Hematopoietic multipotent progenitor cell treated with erythropoietin and hydrocortisone succinate and interleukin-3 and kit ligand, for 8 days (in vitro differentiated cells): ENCODE data around the gene SLC6A5.
"Not testable (repeated sequence)": the region's sequence is repeated elsewhere in the genome, so short reads cannot be mapped to it uniquely, and the experiment has no call there.

ENCODE experiments used
- DNase-seq: peaks from one replicate; pipeline ENCODE4 v3.0.0-alpha.2; 2015

SLC6A5 gene

DNA sequence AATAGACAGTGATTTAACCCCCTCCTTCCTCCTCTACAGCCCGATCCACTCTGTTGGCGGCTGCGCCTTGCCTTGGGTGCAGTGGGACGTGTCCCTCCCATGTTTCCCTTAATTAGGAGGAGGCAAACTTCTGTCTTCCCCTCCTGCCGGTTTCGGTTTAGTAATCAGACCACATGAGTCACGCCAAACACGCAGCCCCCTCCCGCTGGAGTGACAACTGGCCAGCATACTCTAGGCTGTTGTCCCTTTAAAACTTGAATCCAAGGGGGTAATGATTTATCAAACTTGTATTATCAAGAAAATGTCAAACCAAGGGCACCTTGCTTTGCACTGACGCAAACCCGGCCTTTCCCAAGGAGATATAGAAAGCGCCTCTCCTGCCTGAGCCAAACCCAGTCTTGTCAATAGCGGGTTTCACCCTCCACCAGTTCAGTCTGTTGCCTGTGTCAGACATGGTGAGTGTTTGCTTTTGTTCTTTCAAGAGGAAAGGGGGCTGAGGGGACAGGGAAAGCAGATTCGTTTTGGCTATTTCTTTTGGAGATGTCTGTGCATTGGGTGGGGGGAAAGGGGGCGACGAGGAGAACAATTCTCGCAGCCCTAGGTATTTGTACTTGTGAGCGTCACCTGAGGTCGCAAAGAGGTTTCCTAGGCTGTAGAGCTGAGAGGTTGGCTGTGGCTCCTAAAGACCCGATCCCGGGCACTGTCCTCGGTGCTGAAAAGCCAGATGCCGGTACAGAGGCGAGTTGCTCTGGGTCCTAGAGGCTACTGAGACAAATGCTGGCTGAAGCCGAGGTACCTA lies at the start of gene SLC6A5:
TSS of gene SLC6A5 (plus strand) at position 388 of the 799 bp plus-strand sequence. CDS start at position 453, 65 bp downstream.
- peak; percentile 70 for DNase-seq

DNA sequence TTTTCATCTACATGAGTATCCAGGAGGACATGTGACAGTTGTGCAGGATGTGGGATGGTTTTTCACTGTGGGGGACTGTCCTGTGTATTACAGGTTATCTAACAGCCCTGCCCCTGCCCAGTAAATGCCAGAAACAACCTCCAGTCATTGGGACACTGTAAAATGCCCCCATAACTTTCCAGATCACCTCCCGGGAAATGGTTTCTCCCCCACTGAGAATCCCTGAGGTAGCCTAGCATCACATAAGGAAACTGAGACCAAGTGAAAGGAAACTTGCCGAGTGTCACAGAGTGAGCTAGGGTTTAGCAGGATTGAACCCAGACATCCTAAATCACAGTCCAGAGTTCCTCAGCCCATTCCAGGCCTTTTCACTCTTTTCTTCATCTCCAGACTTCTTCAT lies 48.3 kb upstream of the SLC6A5 start:
- no peak for DNase-seq

DNA sequence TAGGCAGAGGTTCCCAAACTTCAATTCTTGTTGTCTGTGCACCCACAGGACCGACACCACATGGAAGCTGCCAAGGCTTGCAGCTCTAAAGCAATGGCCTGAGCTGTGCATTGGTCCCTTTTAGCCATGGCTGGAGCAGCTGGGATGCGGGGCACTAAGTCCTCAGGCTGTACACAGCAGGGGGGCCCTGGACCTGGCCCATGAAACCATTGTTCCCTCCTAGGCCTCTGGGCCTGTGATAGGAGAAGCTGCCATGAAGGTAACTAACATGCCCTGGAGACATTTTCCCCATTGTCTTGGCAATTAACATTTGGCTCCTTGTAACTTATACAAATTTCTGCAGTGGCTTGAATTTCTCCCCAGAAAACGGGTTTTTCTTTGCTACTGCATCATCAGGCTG lies 43.6 kb upstream of the SLC6A5 start:
- DNase-seq = no peak

DNA sequence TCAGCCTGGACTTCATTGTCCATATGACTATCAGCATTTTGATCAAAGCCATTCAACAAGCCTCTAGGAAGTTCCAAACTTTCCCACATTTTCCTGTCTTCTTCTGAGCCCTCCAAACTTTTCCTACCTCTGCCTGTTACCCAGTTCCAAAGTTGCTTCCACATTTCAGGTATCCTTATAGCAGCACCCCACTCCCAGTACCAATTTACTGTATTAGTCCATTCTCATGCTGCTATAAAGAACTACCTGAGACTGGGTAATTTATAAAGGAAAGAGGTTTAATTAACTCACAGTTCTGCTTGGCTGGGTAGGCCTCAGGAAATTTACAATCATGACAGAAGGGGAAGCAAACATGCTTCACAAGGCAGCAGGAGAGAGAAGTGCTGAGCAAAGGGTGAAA lies 43.0 kb upstream of the SLC6A5 start:
- DNase-seq = not testable (repeated sequence)

DNA sequence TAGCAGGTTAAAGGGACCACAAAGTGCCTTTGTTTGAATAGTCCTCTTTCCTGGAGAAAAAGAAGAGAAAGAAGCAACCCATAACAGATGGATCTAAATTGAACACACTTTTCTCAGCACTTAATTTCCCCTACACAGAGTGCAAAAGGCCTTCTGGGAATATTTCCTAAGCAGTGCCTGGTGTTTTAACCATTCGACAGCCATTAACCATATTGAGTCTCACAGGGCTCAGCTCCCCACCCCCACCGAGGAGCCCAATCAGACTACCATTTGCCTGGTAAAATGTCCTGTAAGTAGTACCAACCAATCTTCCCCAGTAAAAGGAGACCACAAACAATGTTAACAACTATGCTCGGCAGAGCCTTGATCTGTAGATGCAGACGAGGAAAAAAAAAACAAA lies 40.7 kb upstream of the SLC6A5 start:
- no peak for DNase-seq

DNA sequence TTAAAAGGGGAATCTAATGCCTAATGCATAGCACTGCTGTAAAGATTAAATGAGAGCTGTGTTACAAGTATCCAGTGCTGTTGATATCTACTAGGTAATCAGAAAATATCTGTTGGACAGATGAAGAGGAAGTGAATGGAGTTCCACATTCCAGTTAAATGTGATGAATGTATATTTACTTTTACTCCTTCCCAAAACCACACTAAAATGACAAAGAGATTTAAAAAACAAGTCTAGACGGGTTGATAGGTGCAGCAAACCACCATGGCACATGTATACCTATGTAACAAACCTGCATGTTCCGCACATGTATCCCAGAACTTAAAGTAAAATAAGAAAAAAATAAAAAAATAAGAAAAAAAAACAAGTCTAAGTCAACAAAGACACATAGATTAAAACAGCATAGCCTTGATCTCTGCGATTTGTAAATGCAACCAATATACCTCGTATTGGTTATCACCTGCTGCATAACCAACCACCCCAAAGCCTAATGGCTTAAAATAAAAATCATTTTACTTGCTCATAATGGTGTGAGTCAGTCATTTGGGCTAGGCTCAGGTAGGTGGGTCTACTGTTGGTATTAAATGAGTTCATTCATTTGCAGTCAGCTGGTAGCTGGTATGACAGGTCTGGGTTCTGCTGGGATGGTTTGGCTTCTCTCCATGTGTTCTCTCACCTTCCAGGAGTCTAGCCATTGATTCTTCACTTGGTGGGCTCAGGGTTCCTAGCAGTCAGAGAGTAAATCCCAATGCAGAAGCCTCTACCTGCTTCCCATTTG lies 39.7 kb upstream of the SLC6A5 start:
- DNase-seq = no peak

DNA sequence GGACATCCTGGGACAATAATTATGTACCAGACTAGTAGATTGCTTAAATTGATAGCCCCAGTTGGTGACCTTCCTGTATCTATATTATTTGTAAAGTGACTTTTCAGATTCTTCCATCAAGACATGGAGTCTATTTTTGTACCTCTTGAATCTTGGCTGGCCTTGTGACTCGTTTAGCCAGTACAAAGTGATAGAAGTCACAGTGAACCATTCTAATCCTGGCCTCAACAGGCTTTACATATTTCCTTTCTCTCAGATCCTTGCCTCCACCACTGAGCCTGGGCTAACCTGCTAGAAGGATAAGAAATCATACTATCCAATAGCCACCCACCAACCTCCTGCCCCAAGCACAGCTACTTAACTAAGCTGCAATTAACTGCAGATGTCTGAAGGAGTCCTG lies 37.5 kb upstream of the SLC6A5 start:
- DNase-seq = no peak

DNA sequence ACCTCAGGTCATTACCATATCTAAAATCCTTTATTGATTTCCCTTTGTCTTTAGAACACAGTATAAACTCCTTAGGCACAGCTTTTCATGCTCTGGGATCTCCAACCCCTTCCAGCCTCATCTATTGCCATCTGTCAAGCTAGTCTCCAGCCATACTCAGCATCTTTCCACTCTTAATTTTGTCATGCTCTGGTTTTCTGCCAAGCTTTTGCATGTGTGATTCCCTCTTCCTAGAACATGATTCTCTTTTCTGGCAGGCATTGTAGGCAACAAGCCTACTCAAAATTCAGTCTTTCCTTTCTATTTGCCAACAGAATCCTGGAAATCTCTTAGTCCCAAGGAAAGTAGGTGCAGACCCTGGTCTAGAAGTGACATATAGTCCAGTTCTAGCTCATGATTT lies 35.5 kb upstream of the SLC6A5 start:
- DNase-seq = no peak

DNA sequence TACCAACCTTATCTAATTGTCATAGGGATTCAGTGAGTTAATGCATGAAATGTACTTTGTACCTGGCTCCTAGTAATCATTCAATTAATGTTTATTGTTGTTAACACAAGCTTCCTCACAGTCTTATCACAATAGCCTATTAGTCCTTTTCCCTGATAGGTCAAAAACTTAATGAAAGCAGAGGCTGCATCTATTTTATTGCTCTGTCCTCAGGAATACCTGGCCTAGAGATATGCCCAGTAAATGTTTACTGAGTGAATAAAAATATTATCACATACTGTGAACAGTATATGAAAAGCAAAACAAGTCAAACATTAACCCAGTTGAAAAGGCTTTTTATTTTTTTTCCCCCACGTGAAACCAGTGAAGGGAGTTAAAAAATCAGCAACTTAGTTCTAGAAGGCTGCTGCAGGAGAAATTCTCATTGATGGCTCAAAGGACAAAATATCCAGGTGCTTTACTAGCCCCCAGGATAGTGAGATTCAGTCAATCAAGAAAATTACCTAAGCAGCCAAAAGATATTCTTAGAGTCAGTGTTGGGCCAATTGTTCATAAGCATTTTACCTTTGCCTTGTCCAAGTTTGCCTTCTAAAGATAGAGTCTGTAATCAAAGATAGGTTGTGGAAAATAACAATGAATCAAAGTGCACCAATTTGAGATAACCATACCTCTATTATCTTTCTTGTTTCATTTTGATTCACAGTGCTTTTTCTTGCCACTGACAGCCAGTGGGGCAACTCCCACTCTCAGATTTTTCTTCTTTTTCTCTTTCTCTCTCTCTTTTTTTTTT lies 34.4 kb upstream of the SLC6A5 start:
- DNase-seq = no peak

DNA sequence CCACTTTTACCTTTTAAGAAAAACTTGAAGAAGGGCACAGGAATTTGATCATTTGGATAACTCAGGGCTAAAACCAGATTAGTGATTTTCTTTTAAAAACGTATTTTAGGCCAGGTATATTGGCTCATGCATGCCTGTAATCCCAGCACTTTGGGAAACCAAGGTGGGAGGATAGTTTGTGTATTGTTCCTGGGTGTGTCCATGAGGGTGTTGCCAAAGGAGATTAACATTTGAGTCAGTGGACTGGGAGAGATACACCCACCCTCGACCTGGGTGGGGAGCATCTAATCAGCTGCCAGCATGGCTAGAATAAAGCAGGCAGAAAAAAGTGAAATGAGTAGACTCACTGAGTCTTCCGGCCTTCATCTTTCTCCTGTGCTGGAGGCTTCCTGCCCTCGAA lies 33.3 kb upstream of the SLC6A5 start:
- peak; percentile 12 for DNase-seq

DNA sequence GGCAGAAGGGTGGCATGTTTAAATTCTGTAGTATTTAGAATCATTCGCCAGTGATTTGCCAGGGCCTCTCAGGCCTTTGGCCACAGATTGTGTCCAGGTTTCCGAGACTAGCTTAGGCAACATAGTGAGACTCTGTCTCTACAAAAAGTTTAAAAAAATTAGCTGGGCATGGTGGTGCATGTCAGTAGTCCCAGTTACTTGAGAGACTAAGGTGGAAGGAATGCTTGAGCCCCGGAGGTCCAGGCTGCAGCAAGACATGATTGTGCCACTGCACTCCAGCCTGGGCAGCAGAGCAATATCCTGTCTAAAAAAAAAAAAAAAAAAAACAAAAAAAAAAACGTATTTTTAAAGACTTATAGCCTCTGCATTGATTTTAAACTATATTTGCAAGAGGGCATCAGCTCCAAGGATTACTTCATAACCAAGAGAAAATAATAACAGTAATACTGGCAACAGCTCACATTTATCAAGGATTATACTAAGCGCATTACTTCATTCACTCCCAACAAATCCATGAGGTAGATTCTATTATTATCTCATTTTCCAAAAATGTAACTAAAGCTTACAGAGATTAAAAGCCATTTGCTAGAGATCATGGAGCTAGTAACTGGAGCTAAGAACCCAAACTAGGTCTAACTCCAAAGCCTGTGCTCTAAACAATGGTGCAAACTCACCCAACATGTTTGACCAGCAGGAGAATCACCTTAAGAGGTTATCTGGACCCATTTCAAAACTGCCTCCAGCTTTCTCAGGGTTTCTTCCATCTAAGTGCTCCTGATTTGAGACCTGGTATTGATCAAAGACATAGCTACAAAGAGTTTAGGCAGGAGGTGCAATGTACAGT lies 32.6 kb upstream of the SLC6A5 start:
- DNase-seq = no peak

DNA sequence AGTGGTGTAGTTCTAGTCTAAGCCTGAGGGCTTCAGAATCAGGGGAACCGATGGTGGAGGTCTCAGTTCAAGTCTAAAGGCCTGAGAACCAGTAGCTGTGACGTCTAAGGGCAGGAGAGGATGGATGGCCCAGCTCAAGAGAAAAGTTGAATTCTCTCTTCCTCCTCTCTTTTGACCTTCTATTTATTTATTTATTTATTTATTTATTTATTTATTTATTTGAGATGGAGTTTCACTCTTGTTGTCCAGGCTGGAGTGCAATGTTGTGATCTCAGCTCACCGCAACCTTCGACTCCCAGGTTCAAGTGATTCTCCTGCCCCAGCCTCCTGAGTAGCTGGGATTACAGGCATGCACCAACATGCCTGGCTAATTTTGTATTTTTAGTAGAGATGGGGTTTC lies 19.7 kb upstream of the SLC6A5 start:
- not testable (repeated sequence) for DNase-seq

DNA sequence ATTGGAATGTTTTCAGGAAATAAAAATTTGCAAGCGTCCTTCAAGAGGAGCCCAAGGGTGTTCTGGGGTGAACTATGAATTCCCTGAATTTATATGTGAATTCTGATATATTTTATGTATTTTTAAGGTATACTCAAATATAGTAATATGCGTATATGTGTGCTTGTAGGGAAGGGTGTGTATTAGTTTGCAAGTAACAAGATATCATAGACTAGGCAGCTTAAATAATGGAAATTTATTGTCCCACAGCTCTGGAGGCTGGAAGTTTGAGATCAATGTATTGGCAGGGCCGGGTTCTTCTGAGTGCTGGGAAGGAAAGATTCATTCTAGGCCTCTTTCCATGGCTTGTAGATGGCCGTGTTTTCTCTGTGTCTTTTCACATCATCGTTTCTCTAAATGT lies 16.2 kb upstream of the SLC6A5 start:
- DNase-seq = no peak

DNA sequence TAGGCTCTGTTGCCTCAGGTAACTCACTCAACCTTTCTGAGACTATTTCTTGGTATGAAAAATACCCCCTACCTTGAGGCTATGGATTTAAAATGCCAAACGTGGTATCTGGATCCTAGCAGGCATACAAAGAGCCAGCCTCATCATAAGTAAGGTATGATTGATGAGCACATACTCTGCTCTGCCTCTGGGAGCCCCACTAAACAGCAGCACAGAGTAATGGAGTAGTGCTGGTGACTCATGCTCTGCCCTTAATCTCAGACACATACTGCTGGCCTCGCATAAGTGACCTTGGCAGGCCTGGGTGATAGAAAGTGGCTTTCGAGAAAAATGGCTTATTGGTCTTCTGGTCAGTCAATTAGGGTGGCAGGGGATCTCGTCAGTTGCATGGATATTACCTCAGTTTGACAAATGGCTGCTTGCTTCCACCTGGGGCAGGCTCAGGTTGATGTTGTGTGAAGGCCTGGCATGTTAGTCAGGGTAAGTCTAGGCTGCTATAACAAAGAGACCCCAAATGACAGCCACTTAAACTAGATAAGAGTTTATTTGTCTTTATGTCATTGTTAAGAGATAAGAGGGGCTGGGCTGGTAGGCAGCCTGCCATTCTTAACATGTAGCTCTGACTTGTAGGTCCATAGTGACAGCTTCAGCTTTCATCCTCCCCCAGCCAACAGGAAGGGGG lies 15.2 kb upstream of the SLC6A5 start:
- peak; percentile 9 for DNase-seq

DNA sequence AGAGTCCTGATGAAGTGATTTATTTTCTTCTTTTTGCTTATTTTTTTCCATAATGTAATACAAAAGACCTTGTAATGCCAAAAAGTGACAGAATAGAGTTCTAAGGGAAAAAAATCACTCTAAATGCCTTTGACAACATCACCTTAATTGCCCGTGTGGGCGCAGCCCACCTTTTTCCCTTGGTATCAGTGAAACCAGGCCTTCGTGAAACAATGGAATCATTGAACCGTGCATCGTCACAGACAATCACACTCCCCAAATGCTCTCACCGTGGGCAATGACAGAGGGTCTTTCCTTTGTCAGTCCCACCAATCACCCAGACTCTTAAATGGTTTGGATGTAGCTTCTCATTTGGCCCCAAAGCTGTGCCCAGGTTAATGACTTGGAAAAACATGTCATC lies 9.6 kb upstream of the SLC6A5 start:
- DNase-seq = no peak

DNA sequence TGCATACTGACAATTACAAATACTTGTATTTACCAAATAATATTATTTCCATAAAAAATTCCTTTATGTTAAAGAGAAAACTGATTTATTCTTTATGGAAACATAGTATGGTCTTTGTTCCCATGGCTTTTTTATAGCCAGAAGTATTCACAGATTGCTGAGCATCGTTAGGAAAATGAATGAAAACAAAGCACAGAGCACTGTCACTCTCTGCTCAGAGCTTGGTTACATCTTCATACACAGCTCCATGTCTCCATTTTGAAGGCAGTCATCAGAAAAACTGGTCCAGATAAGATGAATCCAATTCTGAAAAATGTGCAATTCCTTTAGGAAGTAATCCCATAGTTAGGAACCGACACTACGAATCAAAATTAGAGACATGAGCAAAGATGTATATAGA lies 9.0 kb upstream of the SLC6A5 start:
- DNase-seq = no peak

DNA sequence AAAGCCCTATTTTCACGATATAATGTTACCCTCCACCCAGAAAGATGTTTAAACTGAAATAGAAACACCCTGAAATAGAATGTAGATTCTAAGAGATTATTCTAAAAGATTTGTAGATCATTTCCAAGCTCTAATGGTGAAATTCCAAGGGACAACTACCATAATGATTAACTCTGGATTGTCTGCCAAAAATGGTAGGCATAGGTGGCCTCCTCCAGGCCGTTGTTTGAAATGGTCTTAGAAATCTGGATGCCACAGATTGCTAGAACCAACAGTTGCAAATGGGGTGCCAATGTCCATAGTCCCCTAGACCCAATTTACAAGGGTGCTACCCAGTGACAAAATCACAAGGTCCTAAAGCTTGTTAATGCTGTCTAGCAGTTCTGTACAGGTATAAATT lies 6.7 kb upstream of the SLC6A5 start:
- DNase-seq = no peak

DNA sequence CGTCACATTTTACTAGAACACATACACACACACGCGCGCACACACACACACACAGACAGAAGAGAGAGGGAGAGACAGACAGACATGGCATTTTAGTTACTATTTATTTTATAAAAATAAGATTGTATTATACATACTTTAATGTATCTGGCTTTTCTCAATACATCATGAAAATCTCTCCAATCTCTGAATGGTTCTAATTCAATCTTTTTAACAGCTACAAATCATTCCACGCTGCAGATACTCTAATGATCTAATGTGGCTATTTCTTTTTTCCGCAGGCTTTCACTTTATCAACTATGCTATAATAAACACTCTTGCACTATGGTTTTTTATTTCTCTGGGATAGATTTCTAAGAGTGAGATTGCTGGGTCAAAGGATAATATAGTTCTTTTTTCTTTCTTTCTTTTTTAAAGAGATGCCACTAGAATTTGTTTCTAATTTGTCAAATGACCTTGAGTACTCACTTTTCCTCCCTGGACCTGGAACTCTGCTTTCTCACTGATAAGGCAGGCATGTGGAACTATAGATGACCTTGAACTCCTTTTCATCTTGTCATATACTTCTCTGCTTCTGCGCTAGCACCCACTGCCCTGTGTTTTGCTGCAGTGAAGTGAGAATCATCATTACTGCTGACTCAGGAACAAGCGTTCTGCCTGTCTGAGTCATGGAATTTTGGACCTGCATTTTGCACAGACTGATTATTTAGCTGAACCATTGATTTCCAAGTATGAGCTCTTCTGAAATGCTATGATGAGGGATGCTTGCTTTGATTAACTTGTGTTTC lies 4.9 kb upstream of the SLC6A5 start:
- DNase-seq = no peak

DNA sequence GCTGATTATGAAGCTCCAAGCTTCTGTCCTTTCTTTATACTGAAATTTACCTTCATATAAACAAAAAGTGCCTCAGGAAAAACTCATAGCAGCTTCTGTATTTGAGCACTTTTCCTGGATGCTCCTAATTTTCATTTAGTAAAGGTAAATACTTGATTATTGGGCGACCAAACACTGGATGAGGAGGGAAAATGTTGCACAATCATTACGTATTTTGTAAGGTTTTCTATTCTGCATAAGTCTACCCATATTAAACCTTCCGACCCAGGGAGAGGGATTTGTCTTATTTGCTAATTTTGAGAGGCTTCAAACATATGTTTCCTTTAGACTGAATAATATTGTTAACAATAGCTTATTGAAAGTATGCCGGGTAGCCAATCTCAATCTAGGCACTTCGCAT lies 4.3 kb upstream of the SLC6A5 start:
- no peak for DNase-seq

DNA sequence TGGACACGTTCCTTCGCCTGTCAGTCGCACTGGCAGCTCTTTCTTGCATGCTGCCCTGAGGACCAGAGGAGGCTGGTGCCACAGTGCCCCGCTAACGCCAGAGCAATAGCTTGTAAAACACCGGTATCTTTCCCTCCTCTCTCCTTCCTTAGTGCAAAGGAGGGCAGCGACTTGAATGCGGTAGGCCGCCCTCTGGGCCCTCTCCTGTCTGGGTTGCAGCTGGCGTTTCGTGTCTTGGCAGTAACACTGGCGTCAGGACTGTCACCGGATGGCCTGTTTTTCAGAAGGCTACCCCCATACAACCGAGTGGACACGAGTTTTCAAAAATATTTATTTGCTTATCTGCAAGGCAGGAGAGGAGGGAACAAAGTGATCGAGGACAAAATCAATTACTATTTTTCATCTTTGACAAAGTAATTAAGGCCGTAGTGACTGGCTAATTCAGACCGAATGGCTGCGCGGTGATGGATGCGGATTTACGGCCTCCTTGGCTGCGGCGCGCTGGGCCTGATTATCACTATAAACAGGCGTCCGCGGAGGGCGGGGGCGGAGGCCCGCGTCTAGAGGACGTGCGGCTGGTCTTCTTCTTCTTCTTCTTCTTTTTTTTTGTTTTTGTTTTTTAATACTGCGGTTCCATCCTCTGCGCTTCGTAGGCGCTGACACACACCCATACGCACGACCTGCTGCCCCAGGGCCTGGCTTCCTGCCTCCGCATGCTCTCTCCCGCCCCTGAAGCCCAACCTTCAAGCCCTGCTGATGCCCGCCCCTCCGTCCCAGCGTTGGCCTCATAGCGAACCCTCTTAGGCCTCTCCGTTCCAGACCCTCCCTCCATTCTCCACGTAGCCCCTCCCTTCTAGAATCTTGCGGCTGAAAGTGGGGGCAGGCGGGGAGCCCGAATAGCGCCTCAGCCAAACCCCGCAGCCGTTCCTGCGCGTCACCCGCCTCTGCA lies 2.9 kb upstream of the SLC6A5 start:
- DNase-seq = peak; percentile 42
